NT2/D1 (cell line): ENCODE data around the gene GAL3ST3.

Source experiments
- YY1 ChIP-seq: IDR thresholded peaks from 2 replicates; pipeline ENCODE4 v1.6.1; 2011; ENCODE audit not compliant: insufficient read length, insufficient read depth
- ZNF274 ChIP-seq: IDR thresholded peaks from 2 replicates; pipeline ENCODE4 v1.6.1; 2011; ENCODE audit warnings: mild to moderate bottlenecking, low read depth, low read length

DNA sequence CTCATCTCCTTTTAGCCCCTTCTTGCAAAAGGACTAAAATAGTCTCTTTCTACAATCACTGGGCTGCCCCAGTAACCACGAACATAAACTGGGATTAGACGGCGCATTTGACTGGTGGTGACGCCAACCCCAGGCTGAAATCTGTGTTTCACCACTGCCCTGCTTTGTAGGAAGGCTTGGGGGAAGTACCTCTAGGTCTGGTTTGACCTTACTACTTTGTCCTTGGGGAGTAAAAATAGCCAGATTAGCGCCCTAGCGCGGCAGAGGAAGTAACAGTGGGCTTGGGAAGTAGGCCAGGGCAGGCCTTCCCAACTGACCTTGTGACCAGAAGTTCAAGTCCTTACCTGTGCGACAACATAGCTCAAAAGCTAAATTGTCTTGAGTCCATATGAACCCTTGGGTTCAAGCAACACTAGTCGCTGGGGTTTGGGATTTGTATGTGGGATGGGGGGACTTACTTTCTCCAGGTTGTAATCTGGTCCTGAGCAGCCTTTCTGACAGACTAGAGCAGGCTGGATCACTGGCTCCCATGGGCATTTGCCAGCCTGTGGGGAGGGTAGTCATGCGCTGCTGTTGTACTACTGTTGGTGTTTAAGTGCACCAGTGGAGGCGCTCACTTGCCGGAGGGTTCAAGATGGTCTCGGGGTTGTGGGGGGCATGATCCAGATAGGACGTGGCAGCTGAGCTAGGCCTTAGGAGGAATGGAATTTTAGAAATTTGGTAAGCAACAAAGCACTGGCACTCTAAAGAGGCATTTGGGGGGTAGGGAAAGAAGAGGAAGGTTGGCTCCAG, 20.2 kb upstream of the GAL3ST3 start:
- TF ChIP-seq ZNF274: no peak
- no peak for TF ChIP-seq YY1
